ENCODE data around the gene PRDM1. TPM values are rescaled to one million over a fixed set of nuclear protein-coding genes. Genes with fewer than 3 reads are reported as not detected.
A peak's percentile ranks its signal among the peaks of the same experiment; 100 is the strongest.

The PRDM1 gene
- total RNA-seq, 4 donors from 2014 or later: 31.3 to 51.9 (median 40.9) TPM

- TF ChIP-seq CTCF (IDR thresholded peaks at IDR 0.05) (no peak), POLR2A (IDR thresholded peaks at IDR 0.05) (no peak)
- DNase-seq (ENCODE audit: low spot score in 2 of 2): peak in 1 of 2 donors; percentile 43
- intact Hi-C loops (cut with DNase I; ENCODE audit: low total_unique reads): no loop called here
- H3K4me3 ChIP-seq (ENCODE audit: low read depth, poor library complexity, severe bottlenecking): no peak overlapping the region
- WGBS, 2 donors: 57 to 60% methylated on average over 18 of the region's 18 CpGs
These were observed 48.9 kb downstream of the PRDM1 start for GRCh38 chr6:106134906-106135634.

GRCh38 chr6:106135911-106136571 is 49.9 kb downstream of the PRDM1 start:
- 86 to 93% methylated on average over 16 of the region's 16 CpGs for WGBS, 2 donors
- TF ChIP-seq POLR2A (IDR thresholded peaks at IDR 0.05) (no peak), CTCF (IDR thresholded peaks at IDR 0.05) (no peak)
- peak in 1 of 2 donors; percentile 76 for DNase-seq (ENCODE audit: low spot score in 2 of 2)
- intact Hi-C loops (cut with DNase I; ENCODE audit: low total_unique reads): no loop called here
- no peak overlapping the region for H3K4me3 ChIP-seq (ENCODE audit: low read depth, poor library complexity, severe bottlenecking)

- 94 to 96% methylated on average over 5 of the region's 5 CpGs for WGBS, 2 donors
These were observed 50.7 kb downstream of the PRDM1 start for GRCh38 chr6:106136845-106137244.

GRCh38 chr6:106138151-106138550 is 52.0 kb downstream of the PRDM1 start:
- intact Hi-C loops (cut with DNase I; ENCODE audit: low total_unique reads): no loop called here
- peak in 1 of 2 donors; percentile 75 for DNase-seq (ENCODE audit: low spot score in 2 of 2)
- H3K4me3 ChIP-seq (ENCODE audit: low read depth, poor library complexity, severe bottlenecking): no peak overlapping the region
- TF ChIP-seq CTCF (IDR thresholded peaks at IDR 0.05): no peak
- TF ChIP-seq POLR2A (IDR thresholded peaks at IDR 0.05): no peak
- WGBS, 2 donors: 86 to 88% methylated on average over 6 of the region's 6 CpGs

More at GRCh38 chr6:106136845-106137244, 50.7 kb downstream of the PRDM1 start:
- no peak for DNase-seq (ENCODE audit: low spot score in 2 of 2)
- intact Hi-C loops (cut with DNase I; ENCODE audit: low total_unique reads): no loop called here
- TF ChIP-seq POLR2A (IDR thresholded peaks at IDR 0.05) (no peak), CTCF (IDR thresholded peaks at IDR 0.05) (no peak)
- no peak overlapping the region for H3K4me3 ChIP-seq (ENCODE audit: low read depth, poor library complexity, severe bottlenecking)

- intact Hi-C loops (cut with DNase I; ENCODE audit: low total_unique reads): no loop called here
- 74 to 79% methylated on average over 9 of the region's 9 CpGs for WGBS, 2 donors
- H3K4me3 ChIP-seq (ENCODE audit: low read depth, poor library complexity, severe bottlenecking): no peak overlapping the region
- TF ChIP-seq CTCF (IDR thresholded peaks at IDR 0.05): no peak
- TF ChIP-seq POLR2A (IDR thresholded peaks at IDR 0.05): no peak
- no peak for DNase-seq (ENCODE audit: low spot score in 2 of 2)
These were observed 55.5 kb downstream of the PRDM1 start for GRCh38 chr6:106141441-106142237.
